Measurements from ENCODE around the gene DIPK1A.

DIPK1A gene

DNA sequence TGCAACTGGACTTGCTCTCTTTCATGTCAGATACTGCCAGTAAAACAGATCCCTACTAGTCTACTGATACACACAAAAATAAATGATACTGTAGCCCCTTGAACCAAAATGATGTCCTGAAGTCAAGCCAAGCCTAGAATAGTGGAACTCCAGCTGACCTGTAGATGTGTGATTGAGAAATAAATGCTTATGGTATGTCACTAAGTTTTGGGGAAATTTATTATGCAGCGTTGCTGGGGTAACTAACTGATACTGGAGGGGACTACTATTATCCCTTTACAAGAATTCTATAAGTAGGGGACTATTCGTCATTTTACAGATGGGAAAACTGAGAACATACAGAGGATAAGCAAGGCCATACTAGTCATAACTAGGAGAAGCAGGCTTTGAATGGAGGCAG lies 73.8 kb downstream of the DIPK1A start:
- Histone ChIP-seq H3K9ac (ENCODE audit: low read length) (no peak overlapping the region), H3K4me3 (ENCODE audit: low read depth, low read length, poor library complexity, severe bottlenecking) (no peak overlapping the region), H3K36me3 (ENCODE audit: insufficient read depth, low read length) (peaks cover 6% of the 10 kb centered on the region), H3K9me3 (ENCODE audit: low read length) (0 out of 2 replicates have a peak, but pooled peaks cover 8% of the 10 kb centered on the region), H3K79me2 (ENCODE audit: insufficient read depth, low read length) (peaks cover 47% of the 10 kb centered on the region), H3K4me1 (ENCODE audit: insufficient read depth, low read length, severe bottlenecking) (peaks cover 12% of the 10 kb centered on the region), H3K27ac (ENCODE audit: low read depth, low read length, poor library complexity, severe bottlenecking) (no peak overlapping the region), H3K27me3 (ENCODE audit: insufficient read depth, low read length) (no peaks in the 10 kb centered on the region), H2AFZ (ENCODE audit: low read length) (no peak overlapping the region), H3K4me2 (ENCODE audit: low read length) (no peak overlapping the region), H3K9me2 (ENCODE audit: low read depth, low read length) (no peaks in the 10 kb centered on the region), H4K20me1 (ENCODE audit: insufficient read depth, low read length) (no peaks in the 10 kb centered on the region), H3F3A (ENCODE audit: insufficient read depth, low read length) (no peaks in the 10 kb centered on the region)
- TF ChIP-seq, protein P1, sequence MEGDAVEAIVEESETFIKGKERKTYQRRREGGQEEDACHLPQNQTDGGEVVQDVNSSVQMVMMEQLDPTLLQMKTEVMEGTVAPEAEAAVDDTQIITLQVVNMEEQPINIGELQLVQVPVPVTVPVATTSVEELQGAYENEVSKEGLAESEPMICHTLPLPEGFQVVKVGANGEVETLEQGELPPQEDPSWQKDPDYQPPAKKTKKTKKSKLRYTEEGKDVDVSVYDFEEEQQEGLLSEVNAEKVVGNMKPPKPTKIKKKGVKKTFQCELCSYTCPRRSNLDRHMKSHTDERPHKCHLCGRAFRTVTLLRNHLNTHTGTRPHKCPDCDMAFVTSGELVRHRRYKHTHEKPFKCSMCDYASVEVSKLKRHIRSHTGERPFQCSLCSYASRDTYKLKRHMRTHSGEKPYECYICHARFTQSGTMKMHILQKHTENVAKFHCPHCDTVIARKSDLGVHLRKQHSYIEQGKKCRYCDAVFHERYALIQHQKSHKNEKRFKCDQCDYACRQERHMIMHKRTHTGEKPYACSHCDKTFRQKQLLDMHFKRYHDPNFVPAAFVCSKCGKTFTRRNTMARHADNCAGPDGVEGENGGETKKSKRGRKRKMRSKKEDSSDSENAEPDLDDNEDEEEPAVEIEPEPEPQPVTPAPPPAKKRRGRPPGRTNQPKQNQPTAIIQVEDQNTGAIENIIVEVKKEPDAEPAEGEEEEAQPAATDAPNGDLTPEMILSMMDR (IDR thresholded peaks at IDR 0.05; ENCODE audit: low read length), result no peak
- no peak for TF ChIP-seq EZH2 (IDR thresholded peaks at IDR 0.05; ENCODE audit: borderline replicate concordance, low read length)

DNA sequence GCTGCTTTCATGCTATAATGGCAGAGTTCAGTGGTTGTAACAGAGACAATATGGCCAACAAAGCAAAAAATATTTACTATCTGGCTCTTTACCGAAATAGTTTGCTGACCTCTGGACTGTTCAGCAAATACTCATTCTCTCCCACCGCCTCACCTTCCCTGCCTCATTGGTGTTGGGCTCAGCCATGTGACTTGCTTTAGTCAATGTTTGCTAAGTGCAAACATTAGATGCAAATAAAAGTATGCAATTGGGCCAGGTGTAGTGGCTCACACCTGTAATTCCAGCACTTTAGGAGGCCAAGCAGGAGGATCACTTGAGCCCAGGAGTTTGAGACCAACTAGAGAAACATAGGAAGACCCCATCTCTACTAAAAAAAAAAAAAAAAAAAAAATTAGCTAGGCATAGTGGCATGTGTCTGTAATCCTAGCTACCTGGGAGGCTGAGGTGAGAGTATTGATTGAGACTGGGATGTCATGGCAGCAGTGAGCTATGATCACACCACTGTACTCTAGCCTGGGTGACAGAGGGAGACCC lies 74.3 kb downstream of the DIPK1A start:
- peaks cover 12% of the 10 kb centered on the region for H3K4me1 ChIP-seq (ENCODE audit: insufficient read depth, low read length, severe bottlenecking)
- H4K20me1 ChIP-seq (ENCODE audit: insufficient read depth, low read length), result no peaks in the 10 kb centered on the region
- H3K9ac ChIP-seq (ENCODE audit: low read length), result no peak overlapping the region
- no peaks in the 10 kb centered on the region for H3K9me2 ChIP-seq (ENCODE audit: low read depth, low read length)
- no peaks in the 10 kb centered on the region for H3F3A ChIP-seq (ENCODE audit: insufficient read depth, low read length)
- TF ChIP-seq, protein P1 (IDR thresholded peaks at IDR 0.05; ENCODE audit: low read length), result no peak
- no peak for TF ChIP-seq EZH2 (IDR thresholded peaks at IDR 0.05; ENCODE audit: borderline replicate concordance, low read length)
- H3K4me3 ChIP-seq (ENCODE audit: low read depth, low read length, poor library complexity, severe bottlenecking), result no peak overlapping the region
- H3K4me2 ChIP-seq (ENCODE audit: low read length), result no peak overlapping the region
- H3K36me3 ChIP-seq (ENCODE audit: insufficient read depth, low read length), result peaks cover 6% of the 10 kb centered on the region
- no peaks in the 10 kb centered on the region for H3K27me3 ChIP-seq (ENCODE audit: insufficient read depth, low read length)
- H3K27ac ChIP-seq (ENCODE audit: low read depth, low read length, poor library complexity, severe bottlenecking), result no peak overlapping the region
- H3K79me2 ChIP-seq (ENCODE audit: insufficient read depth, low read length), result peaks cover 49% of the 10 kb centered on the region
- 0 out of 2 replicates have a peak, but pooled peaks cover 8% of the 10 kb centered on the region for H3K9me3 ChIP-seq (ENCODE audit: low read length)
- no peak overlapping the region for H2AFZ ChIP-seq (ENCODE audit: low read length)

DNA sequence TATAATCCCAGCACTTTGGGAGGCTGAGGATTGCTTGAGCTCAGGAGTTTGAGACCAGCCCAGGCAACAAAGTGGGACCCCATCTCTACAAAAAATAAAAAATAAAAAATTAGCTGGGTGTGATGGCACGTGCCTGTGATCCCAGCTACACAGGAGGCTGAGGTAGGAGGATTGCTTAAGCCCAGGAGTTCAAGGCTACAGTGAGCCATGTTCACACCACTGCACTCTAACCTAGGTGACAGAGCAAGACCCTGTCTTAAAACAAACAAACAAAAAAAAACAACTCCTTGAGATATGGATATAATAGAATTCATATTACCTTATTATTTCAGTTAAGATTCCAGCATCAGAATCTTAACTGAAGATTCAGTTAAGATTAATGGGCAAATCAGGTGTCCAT lies 77.1 kb downstream of the DIPK1A start:
- H3K4me1 ChIP-seq (ENCODE audit: insufficient read depth, low read length, severe bottlenecking), result peaks cover 21% of the 10 kb centered on the region
- H3K9ac ChIP-seq (ENCODE audit: low read length), result no peak overlapping the region
- H3K27me3 ChIP-seq (ENCODE audit: insufficient read depth, low read length), result no peaks in the 10 kb centered on the region
- H3K27ac ChIP-seq (ENCODE audit: low read depth, low read length, poor library complexity, severe bottlenecking), result no peak overlapping the region
- no peaks in the 10 kb centered on the region for H4K20me1 ChIP-seq (ENCODE audit: insufficient read depth, low read length)
- H3K4me3 ChIP-seq (ENCODE audit: low read depth, low read length, poor library complexity, severe bottlenecking), result no peak overlapping the region
- H3K36me3 ChIP-seq (ENCODE audit: insufficient read depth, low read length), result peaks cover 6% of the 10 kb centered on the region; the same call in 1 of the 2 replicates
- H3K9me3 ChIP-seq (ENCODE audit: low read length), result 0 out of 2 replicates have a peak, but pooled peaks cover 3% of the 10 kb centered on the region
- no peak overlapping the region for H2AFZ ChIP-seq (ENCODE audit: low read length)
- H3K4me2 ChIP-seq (ENCODE audit: low read length), result no peak overlapping the region
- TF ChIP-seq, protein P1 (IDR thresholded peaks at IDR 0.05; ENCODE audit: low read length), result no peak
- TF ChIP-seq EZH2 (IDR thresholded peaks at IDR 0.05; ENCODE audit: borderline replicate concordance, low read length), result no peak
- peaks cover 65% of the 10 kb centered on the region for H3K79me2 ChIP-seq (ENCODE audit: insufficient read depth, low read length)
- no peaks in the 10 kb centered on the region for H3F3A ChIP-seq (ENCODE audit: insufficient read depth, low read length)
- H3K9me2 ChIP-seq (ENCODE audit: low read depth, low read length), result no peaks in the 10 kb centered on the region
